ENCODE results near the gene HOXA4. TPM values are rescaled to one million over a fixed set of nuclear protein-coding genes. Genes with fewer than 3 reads are reported as not detected.

The HOXA4 gene
- total RNA-seq, 2 donors from 2014 or later: 0.78 to 1.6 TPM

GRCh38 chr7:27163288-27164044 lies 32.9 kb upstream of the HOXA4 start:
- TF ChIP-seq CTCF (IDR thresholded peaks at IDR 0.05): no peak
- no peak for TF ChIP-seq POLR2A (IDR thresholded peaks at IDR 0.05)
- ATAC-seq: no peak
- DNase-seq: no peak
- Histone ChIP-seq H3K36me3 (replicated peaks in 1 of 2; ENCODE audit: insufficient read depth in 1 of 2, low read depth in 2 of 2) (no peaks in the 10 kb centered on the region), H3K9me3 (no peaks in the 10 kb centered on the region), H3K4me1 (peaks cover 22% of the 10 kb centered on the region), H3K27ac (no peak overlapping the region), H3K4me3 (no peak overlapping the region), H3K27me3 (peaks cover 0 to 68% of the 10 kb centered on the region in 2 donors)
- WGBS, 2 donors: 34 to 44% methylated on average over 24 of the region's 24 CpGs
- intact Hi-C loops (cut with DNase I): loop anchor here (10.0 kb wide), 1 partner anchor 309 kb away; no protein-coding TSS in a partner anchor

- 51 to 63% methylated on average over 7 of the region's 7 CpGs for WGBS, 2 donors
- intact Hi-C loops (cut with DNase I): loop anchor here (10.0 kb wide), 1 partner anchor 308 kb away; no protein-coding TSS in a partner anchor
- ATAC-seq (no peak), DNase-seq (no peak)
- Histone ChIP-seq H3K27me3 (peaks cover 0 to 69% of the 10 kb centered on the region in 2 donors), H3K4me1 (peaks cover 22% of the 10 kb centered on the region), H3K27ac (no peak overlapping the region), H3K36me3 (replicated peaks in 1 of 2; ENCODE audit: insufficient read depth in 1 of 2, low read depth in 2 of 2) (no peaks in the 10 kb centered on the region), H3K9me3 (no peaks in the 10 kb centered on the region), H3K4me3 (no peak overlapping the region)
- TF ChIP-seq CTCF (IDR thresholded peaks at IDR 0.05): no peak
These were observed 32.2 kb upstream of the HOXA4 start for GRCh38 chr7:27162561-27163287.

- ATAC-seq: no peak
- Histone ChIP-seq H3K9me3 (no peaks in the 10 kb centered on the region), H3K4me3 (no peak overlapping the region), H3K36me3 (replicated peaks in 1 of 2; ENCODE audit: insufficient read depth in 1 of 2, low read depth in 2 of 2) (no peaks in the 10 kb centered on the region), H3K27ac (no peak overlapping the region), H3K4me1 (peaks cover 22% of the 10 kb centered on the region), H3K27me3 (peaks cover 0 to 64% of the 10 kb centered on the region in 2 donors)
- TF ChIP-seq CTCF (IDR thresholded peaks at IDR 0.05) (no peak), POLR2A (IDR thresholded peaks at IDR 0.05) (no peak)
- intact Hi-C loops (cut with DNase I): loop anchor here (10.0 kb wide), 1 partner anchor 307 kb away; no protein-coding TSS in a partner anchor
- DNase-seq: peak in 1 of 4 donors; percentile 9
- WGBS, 2 donors: 26 to 33% methylated on average over 24 to 30 of the region's 30 CpGs
These were observed 31.4 kb upstream of the HOXA4 start for GRCh38 chr7:27161721-27162560.

GRCh38 chr7:27161214-27161720 lies 30.7 kb upstream of the HOXA4 start:
- TF ChIP-seq POLR2A (IDR thresholded peaks at IDR 0.05) (no peak), CTCF (IDR thresholded peaks at IDR 0.05) (peak in 1 of 7 experiments; percentile 24)
- H3K4me1 ChIP-seq: peaks cover 26% of the 10 kb centered on the region
- peak in 2 of 4 donors; percentile 11 to 53 for DNase-seq
- H3K36me3 ChIP-seq (replicated peaks in 1 of 2; ENCODE audit: insufficient read depth in 1 of 2, low read depth in 2 of 2): no peaks in the 10 kb centered on the region
- peak overlapping the region in 1 of 2 donors; percentile 44 for H3K4me3 ChIP-seq
- intact Hi-C loops (cut with DNase I): loop anchor here (10.0 kb wide), 1 partner anchor 306 kb away; no protein-coding TSS in a partner anchor
- peaks cover 0 to 64% of the 10 kb centered on the region in 2 donors for H3K27me3 ChIP-seq
- no peaks in the 10 kb centered on the region for H3K9me3 ChIP-seq
- WGBS, 2 donors: 7 to 10% methylated on average over 13 to 25 of the region's 27 CpGs
- no peak overlapping the region for H3K27ac ChIP-seq
- ATAC-seq: no peak

Measured in body of pancreas (tissue), 4 donors.